ENCODE measurements around the gene ITPR1. TPM values are rescaled to one million over a fixed set of nuclear protein-coding genes. Genes with fewer than 3 reads are reported as not detected.

Gene ITPR1
- total and polyA plus RNA-seq, 12 donors, result 9.7 to 40.3 (median 18.8) TPM

- TF ChIP-seq CTCF (IDR thresholded peaks at IDR 0.05), result peak in 1 of 9 donors; percentile 19
- intact Hi-C loops (cut with DNase I), result no loop called here
Measured at GRCh38 chr3:4571690-4572334, 78.7 kb downstream of the ITPR1 start.

GRCh38 chr3:4573153-4573552 lies 80.0 kb downstream of the ITPR1 start:
- Histone ChIP-seq H3K4me1 (peaks cover 0 to 20% (median 6%) of the 10 kb centered on the region in 9 donors), H3K36me3 (no peaks in the 10 kb centered on the region), H3K9me3 (no peaks in the 10 kb centered on the region), H3K27ac (no peak overlapping the region), H3K27me3 (no peaks in the 10 kb centered on the region), H3K4me3 (no peak overlapping the region)
- DNase-seq, result no peak
- TF ChIP-seq CTCF (IDR thresholded peaks at IDR 0.05), result no peak
- intact Hi-C loops (cut with DNase I), result no loop called here
- 95 to 98% methylated on average over 2 of the region's 2 CpGs for WGBS, 2 donors
- no peak for ATAC-seq

More at GRCh38 chr3:4571690-4572334, 78.7 kb downstream of the ITPR1 start:
- H3K27ac ChIP-seq, result no peak overlapping the region
- 96 to 97% methylated on average over 1 of the region's 1 CpG for WGBS, 2 donors
- no peaks in the 10 kb centered on the region for H3K9me3 ChIP-seq
- DNase-seq, result no peak
- ATAC-seq, result peak in 1 of 8 donors; percentile 52
- H3K4me1 ChIP-seq, result peaks cover 0 to 20% (median 6%) of the 10 kb centered on the region in 9 donors
- no peak overlapping the region for H3K4me3 ChIP-seq
- H3K27me3 ChIP-seq, result no peaks in the 10 kb centered on the region
- no peaks in the 10 kb centered on the region for H3K36me3 ChIP-seq

GRCh38 chr3:4574426-4574965 lies 81.3 kb downstream of the ITPR1 start:
- no peaks in the 10 kb centered on the region for H3K9me3 ChIP-seq
- H3K4me1 ChIP-seq, result peaks cover 0 to 20% (median 6%) of the 10 kb centered on the region in 9 donors
- H3K36me3 ChIP-seq, result no peaks in the 10 kb centered on the region
- intact Hi-C loops (cut with DNase I), result no loop called here
- H3K27me3 ChIP-seq, result no peaks in the 10 kb centered on the region
- no peak overlapping the region for H3K27ac ChIP-seq
- WGBS, 2 donors, result 79 to 86% methylated on average over 6 of the region's 6 CpGs
- no peak for ATAC-seq
- H3K4me3 ChIP-seq, result no peak overlapping the region
- DNase-seq, result no peak
- TF ChIP-seq CTCF (IDR thresholded peaks at IDR 0.05), result no peak

GRCh38 chr3:4575381-4575780 lies 82.2 kb downstream of the ITPR1 start:
- H3K27ac ChIP-seq, result no peak overlapping the region
- H3K27me3 ChIP-seq, result no peaks in the 10 kb centered on the region
- H3K9me3 ChIP-seq, result no peaks in the 10 kb centered on the region
- ATAC-seq (peak in 1 of 8 donors; percentile 52), DNase-seq (no peak)
- intact Hi-C loops (cut with DNase I), result no loop called here
- no peak for TF ChIP-seq CTCF (IDR thresholded peaks at IDR 0.05)
- peaks cover 0 to 21% (median 6%) of the 10 kb centered on the region in 9 donors for H3K4me1 ChIP-seq
- no peak overlapping the region for H3K4me3 ChIP-seq
- H3K36me3 ChIP-seq, result no peaks in the 10 kb centered on the region

All from heart right ventricle (tissue), 16 donors.